GM19468 (cell line): Measurements from ENCODE around the gene CTTNBP2.

Experiments
- ATAC-seq: cut with Tn5 transposase; IDR thresholded peaks from one replicate; pipeline ENCODE4 v1.9.1; 2021; ENCODE audit warnings: mild to moderate bottlenecking, moderate library complexity, moderate number of reproducible peaks; ENCODE audit not compliant: unreplicated experiment; ENCODE audit errors: extremely low read depth

The CTTNBP2 gene

DNA sequence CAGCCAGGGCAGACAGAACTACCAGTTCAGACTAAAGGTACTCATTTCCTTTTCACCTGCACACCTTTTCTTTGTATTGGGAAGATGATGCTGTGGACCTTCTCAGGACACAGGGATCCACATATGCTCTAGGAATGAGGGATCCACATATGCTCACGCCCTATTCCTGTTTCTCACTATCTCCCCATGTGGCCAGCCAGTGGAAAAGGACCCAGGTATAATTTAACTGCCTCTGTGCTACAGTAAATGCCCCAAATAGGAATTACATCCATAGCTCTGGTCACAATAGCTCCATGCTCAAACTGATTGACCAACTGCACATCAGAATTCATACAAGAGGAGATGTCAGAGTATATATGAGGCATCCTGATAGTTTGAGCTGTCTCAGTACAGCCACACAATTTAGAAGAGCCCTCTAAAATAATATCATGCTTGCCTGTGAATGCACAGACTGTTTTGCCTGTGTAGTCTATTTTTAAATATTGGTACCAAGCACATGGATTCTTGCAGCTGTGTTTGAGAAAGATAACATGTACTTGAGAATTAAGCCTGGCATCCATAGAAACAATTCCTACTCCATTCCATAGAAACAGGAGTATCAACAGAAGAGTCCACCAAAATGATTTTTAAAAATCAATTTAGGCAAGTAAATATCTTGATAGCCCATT lies 43.7 kb downstream of the CTTNBP2 start:
- no peak for ATAC-seq

DNA sequence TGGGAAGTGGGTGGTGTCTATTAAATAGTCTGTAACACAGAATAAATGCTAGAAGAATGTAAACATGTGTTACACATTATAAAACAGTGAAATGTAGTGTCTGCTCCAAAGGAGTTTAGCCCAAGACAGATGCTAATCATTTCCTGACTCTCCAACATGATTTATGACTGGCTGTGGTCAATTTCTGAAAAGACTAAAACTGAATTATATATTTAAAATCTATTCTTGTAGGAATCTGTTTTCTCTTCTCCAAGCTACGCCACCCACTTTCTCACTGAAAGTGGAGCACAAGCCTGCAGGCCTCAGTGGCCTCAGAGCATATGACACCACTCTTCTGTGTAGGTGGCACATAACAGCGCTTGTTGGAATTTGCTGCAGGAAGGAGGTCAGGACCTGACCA lies 44.4 kb downstream of the CTTNBP2 start:
- no peak for ATAC-seq

DNA sequence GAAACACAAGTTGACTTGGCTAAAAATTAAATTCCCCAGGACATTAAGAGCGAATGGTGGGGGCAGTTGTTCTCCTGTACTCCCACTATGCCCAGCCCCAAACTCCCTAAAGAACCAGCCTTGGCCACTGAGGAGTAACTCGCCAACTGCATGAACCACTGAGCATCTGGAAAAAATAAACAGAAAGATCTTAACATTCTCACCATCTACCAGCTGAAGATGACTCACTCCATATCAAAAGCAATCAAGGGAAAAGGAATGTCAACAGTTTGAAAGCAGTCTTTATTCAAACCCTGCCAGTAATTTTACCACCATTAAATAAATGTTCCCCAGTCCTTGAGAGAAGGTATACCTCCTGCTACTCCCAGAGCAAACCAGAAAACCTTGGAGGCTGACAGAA lies 45.4 kb downstream of the CTTNBP2 start:
- no peak for ATAC-seq

DNA sequence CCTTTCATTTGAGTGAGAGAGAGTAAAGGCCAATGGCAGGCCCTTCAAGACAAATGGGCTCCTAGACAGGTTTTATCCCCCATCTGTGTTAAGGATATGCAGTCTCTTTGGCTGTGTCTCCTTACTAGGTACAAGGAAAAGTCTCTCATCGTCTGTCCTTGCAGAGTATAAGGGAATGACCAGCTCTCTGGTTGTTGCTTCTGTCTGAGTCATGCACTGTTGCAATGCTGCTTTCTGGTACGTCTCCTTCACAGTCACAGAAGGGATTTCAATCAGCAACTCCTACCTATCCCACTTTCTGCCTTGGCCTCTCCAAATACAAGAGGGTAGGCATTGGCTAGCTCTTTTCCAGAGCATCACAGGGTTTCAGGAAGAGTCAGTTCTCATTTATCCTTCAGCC lies 48.1 kb downstream of the CTTNBP2 start:
- ATAC-seq, result no peak

DNA sequence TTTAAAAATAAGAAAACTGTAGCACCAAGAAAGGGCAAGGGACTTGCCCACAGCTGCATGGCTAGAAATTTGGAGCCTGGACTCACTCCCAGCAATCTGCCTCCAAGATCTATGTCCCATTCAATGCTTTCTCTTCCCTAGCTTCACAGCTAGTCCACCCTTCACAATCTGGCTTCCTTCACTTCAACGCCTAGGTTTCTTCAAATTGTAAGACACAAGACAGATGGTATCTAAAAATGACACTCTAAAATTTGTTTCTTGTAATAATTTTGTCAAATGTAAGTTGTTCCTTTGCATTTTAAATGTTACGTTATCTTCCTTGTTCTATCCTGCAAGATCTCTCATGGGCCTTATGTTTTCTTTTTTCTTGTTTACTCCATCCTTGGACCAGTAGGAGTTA lies 48.6 kb downstream of the CTTNBP2 start:
- ATAC-seq, result no peak

DNA sequence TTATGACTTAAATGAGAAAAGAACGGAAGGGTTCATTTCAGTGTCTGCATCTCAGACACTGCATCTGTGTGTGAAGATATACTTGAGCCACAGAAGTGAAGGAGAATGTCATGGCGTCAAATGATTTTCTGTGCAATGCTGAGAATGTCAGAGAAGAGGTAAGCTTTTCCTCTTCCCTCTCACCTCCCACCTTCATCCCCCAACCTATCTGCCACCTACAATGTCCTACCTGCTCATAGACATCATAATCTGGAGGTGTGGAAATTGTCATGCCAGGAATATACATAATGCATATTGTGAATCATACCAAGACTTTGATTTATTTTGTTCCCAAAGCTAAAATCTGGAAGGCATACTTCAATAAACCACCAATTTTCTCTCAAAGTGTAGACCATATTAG lies 53.7 kb downstream of the CTTNBP2 start:
- ATAC-seq, result no peak

DNA sequence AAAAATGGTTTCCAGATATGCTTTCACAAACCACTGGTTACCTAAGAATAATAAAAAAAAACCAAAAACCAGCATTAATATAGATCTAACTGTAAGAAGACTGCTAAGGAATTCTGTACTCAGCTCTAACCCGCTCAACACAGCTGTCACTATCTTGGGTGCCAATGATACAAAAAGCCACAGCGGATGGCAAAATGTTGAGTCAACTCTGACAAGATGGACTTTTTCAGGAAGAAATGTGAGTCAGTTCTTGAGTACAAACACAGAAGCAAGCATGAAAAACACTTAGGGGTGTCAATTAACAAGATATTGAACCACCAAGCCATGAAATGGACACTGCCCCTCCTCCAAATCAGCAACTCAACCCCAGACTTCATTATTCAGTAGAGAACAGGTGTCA lies 55.0 kb downstream of the CTTNBP2 start:
- no peak for ATAC-seq

DNA sequence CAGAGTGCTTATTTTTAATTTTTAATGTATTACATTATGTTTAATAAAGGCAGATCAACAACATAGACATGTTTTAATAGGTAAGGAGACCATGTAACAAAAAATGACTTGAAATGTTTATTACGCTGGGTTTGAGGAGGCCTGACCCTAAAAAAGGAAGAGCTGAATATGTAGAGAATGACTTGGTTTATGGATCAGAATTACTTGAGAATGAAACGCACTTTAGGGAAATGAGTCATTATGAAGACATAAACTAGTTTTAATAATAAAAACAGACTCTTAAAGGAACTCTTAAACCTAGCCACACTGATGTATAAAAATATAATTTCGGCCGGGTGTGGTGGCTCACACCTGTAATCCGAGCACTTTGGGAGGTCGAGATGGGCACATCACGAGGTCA lies 56.5 kb downstream of the CTTNBP2 start:
- no peak for ATAC-seq

DNA sequence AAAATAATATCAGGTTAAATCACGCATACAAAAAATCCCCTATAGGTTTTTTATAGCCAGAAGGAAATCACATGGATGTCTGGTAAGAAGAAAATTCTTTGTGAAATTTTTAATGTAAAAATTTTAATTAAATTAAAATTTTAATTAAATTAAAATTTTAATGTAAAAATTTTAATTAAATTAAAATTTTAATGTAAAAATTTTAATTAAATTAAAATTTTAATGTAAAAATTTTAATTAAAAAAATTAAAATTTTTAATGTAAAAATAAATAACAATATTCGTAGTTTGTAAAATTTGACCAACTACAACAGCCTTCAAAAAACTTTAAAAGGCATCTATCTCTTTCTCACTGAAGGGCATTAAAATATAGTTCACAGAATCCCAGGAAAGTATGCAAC lies 61.5 kb downstream of the CTTNBP2 start:
- ATAC-seq, result no peak

DNA sequence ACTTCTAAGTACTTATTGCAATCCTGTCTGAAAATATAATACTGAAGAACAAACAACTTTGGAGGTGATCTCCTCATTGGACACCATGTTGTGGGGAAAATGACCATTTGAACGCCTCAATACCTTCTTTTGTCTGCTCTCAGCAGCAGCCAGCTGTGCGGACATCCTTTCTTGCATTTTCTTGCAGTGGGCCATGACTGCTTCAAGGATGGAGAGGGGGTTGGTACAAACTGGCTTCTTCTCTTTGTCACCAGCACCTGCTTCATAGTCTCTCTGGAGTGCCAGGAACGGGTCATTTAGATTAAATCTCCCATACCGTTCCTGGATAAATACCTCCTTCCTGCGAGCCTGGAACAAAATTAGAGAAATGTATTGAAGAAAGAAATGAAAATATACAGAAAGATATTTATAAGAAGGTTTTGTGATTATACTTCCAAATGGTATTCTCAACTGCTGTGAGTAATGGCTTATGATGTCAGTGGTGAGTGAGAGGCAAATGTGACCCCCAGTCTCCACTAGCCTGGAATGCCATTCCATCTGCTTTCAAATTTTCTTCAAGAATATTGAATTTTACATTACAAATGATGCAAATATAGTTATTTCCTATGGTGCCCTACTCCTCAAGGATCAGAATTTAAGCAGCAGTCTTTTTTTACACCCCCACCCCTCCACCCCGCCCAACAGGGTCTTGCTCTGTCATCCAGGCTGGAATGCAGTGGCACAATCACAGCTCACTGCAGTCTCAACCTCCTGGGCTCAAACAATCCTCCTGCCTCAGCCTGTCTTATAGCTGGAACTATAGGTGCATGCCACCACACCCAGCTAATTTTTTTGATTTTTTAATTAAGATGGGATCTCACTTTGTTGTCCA lies 62.4 kb downstream of the CTTNBP2 start:
- no peak for ATAC-seq

DNA sequence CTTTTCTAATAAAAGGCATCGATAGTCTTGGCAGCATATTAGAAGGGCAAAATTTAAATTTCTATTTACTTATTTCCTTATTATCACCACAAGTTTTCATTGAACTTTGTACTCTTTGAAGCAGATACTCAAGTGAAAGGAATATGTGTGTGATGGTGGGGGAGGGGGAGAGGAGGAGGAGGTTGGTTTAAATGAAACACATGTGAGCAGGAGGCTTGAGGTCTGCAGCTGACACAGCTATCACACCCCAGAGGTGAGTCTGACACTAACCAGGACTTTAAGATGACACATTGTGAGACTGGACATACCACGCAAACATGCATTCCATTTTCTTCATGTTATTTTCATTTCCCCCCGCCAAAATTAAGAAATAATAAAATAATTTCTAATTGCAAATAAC lies 63.3 kb downstream of the CTTNBP2 start:
- no peak for ATAC-seq

DNA sequence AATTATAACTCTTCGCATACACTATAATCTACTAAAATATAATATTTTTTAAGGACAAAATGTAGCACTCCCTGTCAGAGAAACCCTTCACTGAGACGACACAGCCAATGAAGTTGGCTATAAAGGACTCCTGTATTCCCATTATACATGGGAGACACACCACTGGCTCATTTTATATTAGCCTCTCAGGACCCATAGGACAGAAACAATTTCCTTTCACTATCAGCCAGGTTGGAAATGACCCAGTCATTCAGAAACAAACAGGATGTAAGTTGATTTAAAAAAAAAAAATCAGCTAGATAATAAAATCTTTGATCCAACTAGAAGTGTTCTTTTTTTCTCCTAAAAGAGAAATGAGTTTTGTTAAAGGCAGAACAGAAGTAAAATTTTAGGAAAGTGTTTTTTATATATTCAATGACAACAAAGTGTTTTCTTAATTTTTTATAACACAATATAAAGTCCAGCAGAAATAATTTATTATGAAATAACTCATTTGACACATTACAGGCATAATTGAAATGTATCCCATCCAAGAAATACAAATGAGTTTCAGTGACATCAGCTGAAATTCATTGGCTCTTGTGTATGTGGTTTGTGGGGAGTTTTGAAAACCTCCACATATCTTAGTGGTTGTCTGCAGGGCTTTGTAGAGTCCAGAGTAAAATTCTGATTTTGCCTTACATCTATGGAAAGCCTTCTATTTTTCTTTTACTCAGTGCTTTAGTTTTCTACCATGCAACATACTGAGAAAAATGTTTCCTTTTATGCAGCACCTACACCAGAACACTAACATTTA lies 64.1 kb downstream of the CTTNBP2 start:
- ATAC-seq, result no peak

DNA sequence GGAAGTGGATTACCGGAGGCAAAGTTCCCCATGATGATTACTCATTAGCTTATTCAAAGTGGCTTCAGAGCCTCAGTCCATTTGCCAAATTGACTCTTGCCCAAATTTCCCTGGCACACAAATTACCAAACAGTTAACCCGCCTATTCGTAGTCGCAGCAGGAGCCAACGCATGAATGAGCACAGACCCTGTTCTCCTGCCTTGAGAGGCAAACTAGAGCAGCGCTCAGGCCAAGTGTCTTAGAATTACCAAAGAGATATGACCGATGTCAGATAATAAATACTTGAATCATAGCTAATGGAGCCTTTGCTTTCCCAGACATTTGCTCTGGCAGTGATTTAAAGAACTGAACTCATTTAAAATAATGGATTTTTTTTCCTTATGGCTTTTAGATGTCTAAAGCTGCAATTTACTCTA lies 64.9 kb downstream of the CTTNBP2 start:
- no peak for ATAC-seq

DNA sequence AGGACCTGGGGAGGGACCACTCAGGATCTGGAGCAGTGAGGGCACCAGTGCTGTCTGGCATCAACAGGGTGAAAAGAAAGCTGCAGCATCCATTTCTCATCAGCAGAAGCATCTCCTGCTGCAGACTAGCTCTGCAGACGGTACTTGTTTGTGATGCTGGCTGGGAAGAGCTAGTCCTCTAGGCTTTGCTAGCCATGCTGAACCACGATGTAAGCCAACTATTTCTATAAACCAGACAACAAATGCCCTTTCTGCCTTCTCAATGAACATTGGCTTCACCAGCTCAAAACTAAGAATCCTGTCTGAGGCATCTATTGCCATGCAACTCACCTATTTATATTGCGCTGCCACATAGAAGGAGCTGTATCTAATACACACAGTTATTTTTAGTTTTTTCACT lies 65.6 kb downstream of the CTTNBP2 start:
- no peak for ATAC-seq

DNA sequence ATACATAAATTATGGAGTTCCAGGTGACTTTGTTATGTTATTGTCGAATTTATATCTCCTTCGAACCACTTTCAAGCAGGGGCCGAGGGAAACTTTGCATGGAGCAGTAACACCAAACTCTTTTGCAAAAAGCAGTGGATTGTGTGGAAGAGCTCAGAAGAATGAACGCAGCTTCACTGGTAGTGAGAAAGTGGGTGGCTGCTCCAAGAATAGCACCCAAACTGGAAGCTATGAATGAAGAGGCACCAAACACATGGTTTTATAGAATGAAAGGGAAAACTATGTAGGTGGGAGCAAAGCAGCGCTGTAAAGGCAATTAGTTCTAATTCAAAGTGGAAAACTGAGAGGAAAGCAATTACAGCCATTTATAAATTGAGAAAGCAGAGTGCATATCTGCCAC lies 67.2 kb downstream of the CTTNBP2 start:
- ATAC-seq, result no peak

DNA sequence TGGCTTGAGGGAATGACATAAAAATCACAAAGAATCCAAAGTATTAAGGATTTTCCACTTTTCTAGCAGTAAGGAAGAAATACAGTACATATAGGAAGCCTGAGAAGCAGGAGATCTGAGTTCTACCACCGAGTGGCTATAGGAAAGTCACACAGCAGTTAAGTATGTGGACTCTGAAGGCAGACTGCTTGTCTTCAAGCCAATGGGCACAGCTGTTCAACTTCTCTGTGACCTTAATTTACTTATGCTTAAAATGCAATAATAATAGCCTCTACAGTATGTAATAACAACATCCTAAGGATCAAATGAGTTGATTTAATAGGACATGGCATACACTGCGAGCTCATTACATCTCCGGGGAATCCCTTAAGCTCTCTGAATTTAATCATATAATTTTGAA lies 68.0 kb downstream of the CTTNBP2 start:
- ATAC-seq, result no peak

DNA sequence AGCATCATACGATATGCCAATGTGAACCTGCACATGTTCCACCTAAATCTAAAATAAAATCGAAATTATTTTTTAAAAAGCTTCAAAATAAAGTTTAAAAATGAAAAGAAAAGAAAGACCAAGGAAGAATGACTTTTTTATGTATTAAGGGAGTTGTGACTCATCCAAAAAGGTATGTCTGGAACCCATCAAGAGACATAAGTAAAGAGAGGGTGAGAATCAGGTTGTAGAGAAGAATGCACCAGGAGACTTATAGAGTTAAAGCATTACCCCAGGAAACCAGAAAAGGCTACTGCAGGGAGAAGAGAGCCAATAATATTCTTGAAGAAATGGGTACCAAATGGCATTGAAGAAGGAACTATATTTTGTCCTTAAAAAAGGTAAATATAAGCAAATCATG lies 69.8 kb downstream of the CTTNBP2 start:
- no peak for ATAC-seq

DNA sequence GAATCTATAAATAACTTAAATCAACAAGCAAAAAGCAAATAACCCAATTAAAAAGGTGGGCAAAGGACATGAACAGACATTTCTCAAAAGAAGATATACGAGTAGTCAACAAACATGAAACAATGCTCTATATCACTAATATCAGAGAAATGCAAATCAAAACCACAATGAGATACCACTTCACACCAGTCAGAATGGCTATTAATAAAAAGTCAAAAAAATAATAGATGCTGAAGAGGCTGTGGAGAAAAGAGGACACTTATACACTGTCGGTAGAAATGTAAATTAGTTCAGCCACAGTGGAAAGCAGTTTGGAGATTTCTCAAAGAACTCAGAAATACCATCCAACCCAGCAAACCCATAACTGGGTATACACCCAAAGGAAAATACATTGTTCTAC lies 70.6 kb downstream of the CTTNBP2 start:
- no peak for ATAC-seq

DNA sequence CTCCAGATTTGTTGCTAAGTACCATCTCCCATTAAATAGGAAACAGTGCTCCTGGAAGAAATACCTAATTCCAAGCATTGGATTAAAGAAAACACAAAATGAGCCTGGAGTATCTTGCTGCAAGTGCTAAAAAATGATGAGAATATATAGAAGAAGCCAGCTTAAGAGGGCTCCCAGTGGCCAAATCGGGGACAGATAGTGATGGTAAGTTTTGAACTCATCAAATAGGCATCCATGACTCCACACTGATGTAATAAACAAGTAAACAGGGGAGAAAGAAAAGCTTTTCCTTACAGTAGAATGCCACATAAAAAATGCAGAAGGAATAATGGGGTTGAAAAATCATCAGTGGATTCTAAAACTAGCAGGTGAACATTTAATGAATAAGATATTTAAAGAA lies 72.4 kb downstream of the CTTNBP2 start:
- no peak for ATAC-seq

DNA sequence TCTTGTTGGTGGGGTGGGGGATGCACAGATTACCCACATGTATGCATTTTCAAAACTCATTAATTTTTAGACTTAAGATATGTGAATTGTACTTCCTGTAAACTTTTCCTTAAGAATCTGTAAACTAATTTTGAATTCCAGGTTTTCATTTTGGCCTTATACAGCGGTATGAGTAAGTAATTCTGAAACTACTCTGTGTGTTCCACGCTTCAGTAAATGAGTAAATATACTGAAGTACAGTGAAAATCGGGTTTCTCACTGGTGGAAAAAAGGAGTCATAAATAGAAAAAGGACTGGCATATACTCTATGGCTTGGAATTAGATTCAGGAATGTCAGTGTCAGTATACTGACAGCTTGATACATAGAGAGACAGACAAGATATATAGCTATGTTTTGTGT lies 72.8 kb downstream of the CTTNBP2 start:
- ATAC-seq, result no peak

DNA sequence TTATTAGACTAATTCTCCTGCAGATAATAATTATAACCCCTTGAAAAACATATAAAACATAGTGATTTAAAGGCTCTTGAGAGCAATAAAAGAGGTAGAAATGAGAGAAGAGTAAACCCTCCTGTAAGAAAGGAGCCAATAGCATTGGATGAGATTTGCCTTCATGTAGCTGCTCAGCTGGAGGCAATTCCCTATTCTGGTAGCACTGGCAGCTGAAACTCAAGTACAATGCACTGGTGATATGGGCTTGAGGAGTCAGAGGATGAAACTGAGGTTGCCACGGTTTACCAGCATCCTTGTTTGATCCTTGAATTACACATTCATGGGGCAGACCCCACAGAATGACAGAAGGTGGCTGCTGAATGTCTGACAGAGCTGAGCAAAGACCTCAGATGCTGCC lies 76.4 kb downstream of the CTTNBP2 start:
- no peak for ATAC-seq
